Posterior vena cava (tissue), 2 donors: ENCODE data around the gene VPS72. TPM values are rescaled to one million over a fixed set of nuclear protein-coding genes. Genes with fewer than 3 reads are reported as not detected.
"Not testable (repeated sequence)": the region's sequence is repeated elsewhere in the genome, so short reads cannot be mapped to it uniquely, and the experiment has no call there.

Experiments used
- DNase-seq: peaks from one replicate; pipeline ENCODE4 v3.0.0-alpha.2; 2020; ENCODE audit warnings: low spot score
- intact Hi-C, 2 donors: fragments of 100-400 bp; cut with DNase I; formaldehyde crosslinking; loops; one replicate each; pipeline versions ENCODE4 v1.14.1 to v1.14.2; 2022 to 2023
- total RNA-seq, 2 donors: library from RNA; stranded (reverse); fragmentation: NEBNext Ultra II Directional; extraction: Animal tissue kit (Norgen Biotek cat#: 25700); gene quantifications; one replicate each; pipeline ENCODE4 v1.2.1, GENCODE V29; 2021
- donor health status: DM: yes; HTN: yes; CAD: no.
- donor health status: DM: yes; HTN: yes; CAD: no.

The VPS72 gene
- total RNA-seq, 2 donors from 2014 or later, result 28.4 to 38.5 TPM

DNA sequence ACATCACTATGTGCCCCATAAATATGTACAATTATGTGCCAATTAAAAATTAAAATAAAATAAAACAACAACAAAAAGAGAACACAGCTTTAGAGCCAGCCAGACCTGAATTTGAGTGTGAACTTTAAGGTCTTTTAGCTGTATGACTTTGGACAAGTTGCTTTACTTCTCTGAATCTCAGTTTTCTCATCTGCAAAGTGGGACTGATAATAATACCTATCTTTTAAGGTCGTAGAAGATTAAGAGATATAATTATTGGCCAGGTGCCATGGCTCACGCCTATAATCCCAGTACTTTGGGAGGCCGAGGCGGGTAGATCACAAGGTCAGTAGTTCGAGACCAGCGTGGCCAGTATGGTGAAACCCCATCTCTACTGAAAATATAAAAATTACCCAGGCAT lies 3.3 kb upstream of the VPS72 start:
- no peak for DNase-seq
- intact Hi-C loops, result no loop called here

DNA sequence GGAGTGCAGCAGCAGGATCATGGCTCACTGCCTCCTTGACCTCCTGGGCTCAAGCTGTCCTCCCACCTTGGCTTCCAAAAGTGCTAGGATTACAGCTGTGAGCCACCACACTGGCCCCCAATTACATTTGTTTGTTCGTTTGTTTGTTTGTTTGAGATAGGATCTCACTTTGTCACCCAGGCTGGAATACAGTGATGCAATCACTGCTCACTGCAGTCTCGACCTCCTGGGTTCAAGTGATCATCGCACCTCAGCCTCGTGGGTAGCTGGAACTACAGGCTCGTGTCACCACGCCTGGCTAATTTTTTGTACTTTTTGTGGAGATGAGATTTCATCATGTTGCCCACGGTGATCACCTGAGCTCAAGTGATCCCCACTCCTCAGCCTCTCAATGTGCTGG lies 2.0 kb upstream of the VPS72 start:
- intact Hi-C loops, result no loop called here
- no peak for DNase-seq

DNA sequence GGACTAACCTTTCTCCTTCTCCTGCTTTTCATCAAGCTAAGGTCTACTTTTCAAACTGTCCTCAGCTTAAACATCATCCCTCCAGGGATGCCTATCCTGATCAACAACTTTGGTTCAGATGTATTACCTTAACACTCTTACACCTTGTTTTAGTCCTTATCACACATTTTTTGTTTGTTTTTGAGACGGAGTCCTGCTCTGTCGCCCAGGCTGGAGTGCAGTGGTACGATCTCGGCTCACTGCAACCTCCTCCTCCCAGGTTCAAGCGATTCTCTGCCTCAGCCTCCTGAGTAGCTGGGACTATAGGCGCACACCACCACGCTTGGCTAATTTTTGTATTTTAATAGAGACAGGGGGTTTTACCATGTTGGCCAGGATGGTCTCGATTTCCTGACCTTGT lies 1.3 kb downstream of the VPS72 start:
- intact Hi-C loops, DNase-seq: not testable (repeated sequence)

DNA sequence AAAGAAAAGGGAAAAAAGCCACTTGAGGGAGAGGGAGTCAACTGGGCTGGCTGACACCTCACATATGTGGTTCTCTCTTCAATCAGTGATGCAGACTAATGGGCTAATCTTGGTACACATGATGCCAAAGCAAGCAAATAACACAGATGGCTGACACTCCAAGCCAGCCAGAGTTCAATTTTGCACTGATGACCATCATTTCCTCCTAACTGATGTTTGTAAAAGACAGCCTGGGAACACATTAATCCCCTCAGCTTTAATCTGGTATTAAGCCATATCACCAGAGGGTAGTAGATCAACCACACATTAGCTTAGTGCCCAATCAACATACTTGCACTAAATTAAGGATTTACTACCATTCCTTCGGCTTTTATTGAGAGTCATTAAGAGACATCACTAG lies 2.8 kb downstream of the VPS72 start:
- no peak for DNase-seq
- intact Hi-C loops, result no loop called here

DNA sequence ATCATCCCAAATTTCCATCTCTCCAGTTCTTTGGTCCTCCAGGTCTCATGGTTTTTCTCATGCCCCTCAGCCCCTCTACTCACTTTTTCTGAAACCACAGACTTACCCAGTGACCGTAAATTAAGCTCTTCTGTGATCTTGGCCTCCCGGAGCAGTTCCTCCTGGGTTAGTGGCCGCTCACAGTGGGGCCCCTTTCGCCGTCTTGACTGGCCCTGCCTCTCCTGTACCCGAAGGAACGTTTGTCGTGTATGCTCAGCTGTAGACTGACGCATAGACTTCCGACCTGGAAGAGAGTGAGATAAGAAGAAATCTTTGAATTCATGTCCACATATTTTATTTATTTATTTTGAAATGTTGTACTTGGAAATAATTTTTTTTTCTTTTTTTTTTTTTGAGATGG lies 5.8 kb downstream of the VPS72 start:
- intact Hi-C loops, result no loop called here
- no peak for DNase-seq

DNA sequence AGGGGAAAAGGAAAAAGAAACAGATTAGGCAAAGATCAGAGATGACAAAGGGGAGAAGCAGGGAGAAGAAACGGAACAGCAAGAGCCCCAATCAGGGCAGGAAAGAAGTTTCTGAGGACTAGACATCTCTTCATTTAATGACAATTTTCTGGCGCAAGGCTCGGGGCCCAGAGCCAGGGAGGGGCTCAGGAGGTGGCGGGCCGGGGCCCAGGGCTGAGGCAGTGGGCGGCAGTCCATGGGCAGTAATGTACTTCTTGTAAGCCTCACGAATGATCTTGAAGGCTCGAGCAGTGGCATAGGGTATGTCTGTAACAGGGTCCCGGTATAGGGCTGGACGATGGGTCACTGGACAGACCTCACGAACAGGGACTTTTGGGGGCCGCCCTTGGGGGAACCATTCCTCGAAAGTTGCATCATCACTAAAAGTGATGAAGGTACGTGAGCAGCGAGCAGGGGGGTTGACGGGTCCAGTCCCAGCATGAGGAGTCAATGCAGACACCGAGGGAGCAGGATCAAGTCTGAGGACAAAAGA lies 13.4 kb downstream of the VPS72 start:
- intact Hi-C loops, result no loop called here

DNA sequence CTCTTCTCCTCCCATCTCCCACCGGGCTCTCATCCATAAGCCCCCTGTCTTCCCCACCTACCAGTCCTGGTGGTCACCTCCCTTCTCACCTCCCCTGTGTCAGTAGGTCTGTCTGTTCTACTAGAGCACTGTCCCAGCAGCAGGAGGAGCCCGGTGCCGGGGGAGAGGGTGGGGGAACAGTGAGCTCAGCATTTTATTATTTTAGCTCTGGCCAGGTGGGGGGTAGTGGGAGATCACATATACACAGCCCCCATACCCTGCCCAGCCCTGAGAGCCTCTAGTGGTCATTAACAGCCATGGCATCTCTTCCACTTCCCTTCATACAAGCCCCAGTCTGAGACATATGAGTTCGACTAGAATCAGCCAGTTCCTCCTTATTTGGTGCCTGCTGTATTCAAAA lies 14.1 kb downstream of the VPS72 start, which contains the start of gene TMOD4:
Gene TMOD4, minus strand, starts transcription at position 119 of the 400 bp plus-strand sequence. CDS start 1,106 bp downstream, outside the sequence.
- intact Hi-C loops, result no loop called here
- DNase-seq, result no peak

More for the DNA sequence above, 13.4 kb downstream of the VPS72 start:
- no peak for DNase-seq

DNA sequence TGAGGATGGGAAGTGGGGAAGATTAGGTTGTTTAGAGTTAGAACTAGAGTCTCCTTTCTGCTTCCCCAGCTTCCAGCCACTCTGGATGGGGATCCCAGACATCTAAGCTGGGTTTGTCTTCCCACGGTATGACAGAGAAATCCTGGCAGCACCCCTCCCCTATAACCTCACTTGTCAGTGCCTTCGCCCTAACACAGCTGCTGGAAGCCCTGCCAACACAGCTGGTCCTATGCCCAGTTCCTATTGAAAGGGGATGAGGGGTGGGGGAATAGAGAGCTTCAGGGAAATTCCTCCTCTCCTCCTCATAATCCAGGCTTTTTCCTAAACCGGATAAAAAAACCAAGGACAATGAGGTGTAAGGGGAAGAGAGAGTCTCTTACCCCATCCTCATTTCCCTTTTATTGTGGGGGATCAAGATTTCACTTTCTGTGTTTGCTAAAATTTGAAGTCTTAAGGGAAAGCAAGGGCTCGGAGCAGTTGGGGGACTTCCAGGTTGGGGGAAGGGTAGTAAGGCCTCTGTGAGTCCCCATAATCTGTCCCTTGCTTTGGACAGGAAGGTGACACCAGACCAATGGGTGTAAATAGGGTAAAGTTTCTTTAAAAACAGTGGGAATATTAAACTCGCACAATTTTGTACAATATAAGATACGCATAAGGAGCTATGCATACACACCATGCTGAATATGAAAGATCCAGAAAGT lies 14.8 kb downstream of the VPS72 start:
- DNase-seq, result no peak
- intact Hi-C loops, result no loop called here

DNA sequence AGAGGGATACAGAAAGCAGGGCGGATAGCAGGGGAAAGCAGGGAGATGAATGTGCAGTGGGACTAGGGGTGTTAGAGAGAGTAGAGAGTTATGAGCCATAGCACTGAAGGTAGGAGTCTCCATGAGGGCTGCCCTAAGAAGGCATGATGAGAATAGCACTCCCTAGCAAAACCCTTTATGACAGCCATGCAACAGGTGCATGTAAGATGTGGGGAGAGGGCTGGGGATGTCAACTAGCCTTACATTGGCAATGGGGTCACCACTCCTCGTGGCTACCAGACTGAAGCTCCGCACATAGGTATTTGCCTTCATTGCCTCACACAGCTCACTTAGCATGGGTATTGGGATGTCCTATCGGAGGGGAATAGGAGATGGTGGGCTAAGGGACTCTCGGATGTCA lies 18.8 kb downstream of the VPS72 start:
- intact Hi-C loops, result no loop called here
- no peak for DNase-seq

DNA sequence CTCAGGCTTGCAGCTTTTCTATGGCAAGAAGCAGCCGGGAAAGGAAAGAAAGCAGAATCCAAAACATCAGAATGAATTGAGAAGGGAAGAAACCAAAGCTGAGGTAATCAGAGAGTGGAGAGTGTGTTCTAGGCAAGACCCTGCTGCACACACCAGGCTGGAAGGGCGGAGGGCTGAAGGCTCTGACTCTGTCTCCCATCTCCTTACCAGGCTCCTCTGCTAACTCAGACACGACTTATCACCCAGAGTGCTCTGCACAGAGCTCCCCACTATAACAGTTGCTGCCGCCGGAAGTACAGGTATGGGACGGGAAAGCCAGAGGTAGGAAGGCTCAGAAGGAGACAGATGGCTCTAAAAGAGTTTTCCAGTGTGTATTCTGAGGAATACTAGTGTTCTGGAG lies 22.9 kb downstream of the VPS72 start:
- intact Hi-C loops, result no loop called here
- no peak for DNase-seq

DNA sequence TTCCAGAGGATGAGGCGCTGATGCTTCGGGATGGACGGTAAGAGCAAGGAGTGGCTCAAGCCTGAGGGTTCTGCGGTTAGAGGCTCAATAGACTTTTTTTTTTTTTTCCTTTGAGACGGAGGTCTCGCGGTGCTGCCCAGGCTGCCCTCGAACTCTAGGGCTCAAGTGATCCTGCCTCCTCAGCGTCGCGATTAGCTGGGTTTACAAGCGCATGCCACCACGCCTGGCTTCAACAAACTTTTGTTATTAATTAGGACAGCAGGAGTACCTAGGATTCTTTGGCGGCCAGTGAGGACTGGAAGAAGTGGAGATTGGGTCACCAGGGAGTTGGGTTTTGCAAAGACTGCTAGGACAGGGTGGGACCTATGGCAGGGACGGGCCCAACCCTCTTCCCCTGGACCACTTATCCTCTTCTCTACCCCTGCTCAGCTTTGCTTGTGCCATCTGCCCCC lies 23.5 kb downstream of the VPS72 start:
- no peak for DNase-seq
- intact Hi-C loops, result no loop called here

DNA sequence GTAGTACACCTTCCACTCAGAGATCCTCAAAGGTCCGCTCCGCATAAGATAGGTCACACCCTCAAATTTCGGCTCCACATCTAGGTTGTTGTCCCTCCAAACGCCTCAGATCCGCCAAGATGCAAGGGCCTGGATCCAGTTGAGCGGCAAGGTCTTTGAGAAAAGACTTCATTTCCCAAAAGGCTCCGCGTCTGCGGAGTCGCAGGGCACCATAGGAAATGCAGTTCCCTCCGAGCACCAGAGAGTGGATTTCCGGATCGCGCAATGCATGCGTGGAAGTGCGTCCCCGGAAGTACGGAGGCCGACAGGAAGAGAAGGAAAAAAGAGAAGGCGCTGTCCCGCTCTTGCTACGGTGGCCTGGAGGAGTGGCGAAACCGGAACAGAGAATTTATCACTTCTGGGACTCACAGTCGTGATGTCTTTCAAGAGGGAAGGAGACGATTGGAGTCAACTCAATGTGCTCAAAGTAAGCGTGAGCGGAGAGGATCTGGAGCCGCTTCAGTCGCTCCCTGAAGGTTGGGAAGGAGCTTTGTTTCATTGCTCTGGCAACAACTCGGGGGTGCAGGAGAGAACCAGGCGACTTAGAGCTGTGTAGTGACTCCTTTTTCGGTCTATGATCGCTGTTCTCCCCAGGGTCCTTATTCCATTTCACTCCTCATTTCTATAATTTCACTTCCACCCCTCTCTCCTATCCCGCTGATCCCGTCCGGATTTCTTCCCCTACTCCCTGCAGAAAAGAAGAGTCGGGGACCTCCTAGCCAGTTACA lies 24.1 kb downstream of the VPS72 start, which contains the start of the genes LYSMD1 and SCNM1:
Gene LYSMD1, minus strand, starts transcription at position 165 of the 767 bp plus-strand sequence. CDS start 644 bp downstream, outside the sequence.
Gene SCNM1, plus strand, starts transcription at position 407 of the 767 bp plus-strand sequence. Its CDS starts 9 bp downstream, at position 416.
- DNase-seq, result peak; percentile 99
- intact Hi-C loops, result no loop called here

DNA sequence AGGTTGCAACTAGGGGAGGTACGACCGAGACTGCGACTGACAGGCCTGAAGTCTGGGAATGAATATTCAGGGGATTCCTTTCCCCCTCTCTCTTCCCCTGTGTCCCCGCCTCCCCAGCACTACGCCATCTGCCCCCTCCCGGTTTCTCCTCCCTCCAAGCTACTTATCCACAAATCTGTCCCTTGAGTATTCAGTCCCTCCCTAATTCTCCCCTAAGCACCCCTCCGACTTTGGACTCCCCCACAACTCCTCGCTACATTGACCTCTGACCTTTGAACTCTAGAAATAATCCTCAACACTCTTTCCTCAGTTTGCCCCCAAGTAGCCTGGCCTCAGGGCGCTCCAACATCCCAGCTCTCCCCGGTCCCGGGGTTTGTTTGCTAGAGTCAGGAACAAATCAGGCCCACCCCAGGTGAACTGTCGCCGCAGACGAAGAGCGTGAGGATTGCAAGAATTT lies 24.7 kb downstream of the VPS72 start:
- intact Hi-C loops, result no loop called here
- DNase-seq, result peak; percentile 84

DNA sequence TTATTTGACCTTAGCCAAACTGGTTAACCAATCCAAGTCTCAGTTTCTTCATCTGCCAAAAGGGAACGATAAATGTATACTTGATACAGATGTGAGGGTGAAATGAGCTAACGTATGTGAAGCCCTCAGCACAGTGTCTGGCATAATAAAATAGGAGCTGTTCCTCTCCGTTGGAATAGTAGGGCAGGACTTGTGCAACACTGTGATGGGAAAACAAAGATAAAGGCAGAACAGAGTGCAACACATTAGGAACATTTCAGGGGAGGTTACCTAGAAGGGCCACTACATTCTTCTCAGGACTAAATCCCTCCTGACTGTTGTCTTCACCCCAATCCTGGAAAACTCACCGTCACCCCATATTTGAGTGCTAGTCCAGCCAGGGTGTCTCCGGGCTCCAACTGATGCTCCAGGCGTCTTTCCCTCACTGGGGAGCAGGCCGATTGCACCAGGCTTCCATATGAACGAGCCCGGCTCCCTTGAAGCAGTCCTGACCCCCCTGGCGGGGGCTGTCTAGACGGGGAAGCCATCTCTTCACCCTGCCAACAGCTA lies 25.2 kb downstream of the VPS72 start:
- intact Hi-C loops, result no loop called here

DNA sequence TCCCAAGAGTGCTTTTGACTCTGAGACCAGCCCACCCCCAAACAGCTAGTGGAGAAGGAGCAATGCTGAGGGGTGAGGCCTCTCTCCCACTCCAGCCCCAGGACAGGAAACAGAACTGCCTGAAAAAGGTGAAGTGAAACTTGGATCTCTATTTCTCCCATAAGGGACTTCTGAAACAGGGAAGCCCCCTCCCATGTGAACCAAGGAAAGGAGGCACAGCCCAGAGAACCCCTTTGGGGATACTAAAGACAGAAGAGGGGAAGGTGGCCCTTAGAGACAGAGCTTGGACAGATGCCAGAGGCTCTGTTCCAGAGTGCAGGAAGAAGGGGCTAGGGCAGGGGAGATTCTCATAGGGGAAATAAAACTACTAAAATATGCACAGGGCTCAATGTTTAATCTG lies 30.6 kb downstream of the VPS72 start:
- DNase-seq, result peak; percentile 28
- intact Hi-C loops, result loop anchor here (5.0 kb wide), 2 partner anchors 57 to 62 kb away; no protein-coding TSS in a partner anchor

More for the DNA sequence above, 25.2 kb downstream of the VPS72 start:
- no peak for DNase-seq

DNA sequence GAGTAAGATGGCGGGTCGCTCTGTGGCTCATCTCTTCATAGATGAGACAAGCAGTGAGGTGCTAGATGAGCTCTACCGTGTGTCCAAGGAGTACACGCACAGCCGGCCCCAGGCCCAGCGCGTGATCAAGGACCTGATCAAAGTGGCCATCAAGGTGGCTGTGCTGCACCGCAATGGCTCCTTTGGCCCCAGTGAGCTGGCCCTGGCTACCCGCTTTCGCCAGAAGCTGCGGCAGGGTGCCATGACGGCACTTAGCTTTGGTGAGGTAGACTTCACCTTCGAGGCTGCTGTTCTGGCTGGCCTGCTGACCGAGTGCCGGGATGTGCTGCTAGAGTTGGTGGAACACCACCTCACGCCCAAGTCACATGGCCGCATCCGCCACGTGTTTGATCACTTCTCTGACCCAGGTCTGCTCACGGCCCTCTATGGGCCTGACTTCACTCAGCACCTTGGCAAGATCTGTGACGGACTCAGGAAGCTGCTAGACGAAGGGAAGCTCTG lies 31.2 kb downstream of the VPS72 start:
- intact Hi-C loops, result loop anchor here (5.0 kb wide), 2 partner anchors 56 to 62 kb away; no protein-coding TSS in a partner anchor

DNA sequence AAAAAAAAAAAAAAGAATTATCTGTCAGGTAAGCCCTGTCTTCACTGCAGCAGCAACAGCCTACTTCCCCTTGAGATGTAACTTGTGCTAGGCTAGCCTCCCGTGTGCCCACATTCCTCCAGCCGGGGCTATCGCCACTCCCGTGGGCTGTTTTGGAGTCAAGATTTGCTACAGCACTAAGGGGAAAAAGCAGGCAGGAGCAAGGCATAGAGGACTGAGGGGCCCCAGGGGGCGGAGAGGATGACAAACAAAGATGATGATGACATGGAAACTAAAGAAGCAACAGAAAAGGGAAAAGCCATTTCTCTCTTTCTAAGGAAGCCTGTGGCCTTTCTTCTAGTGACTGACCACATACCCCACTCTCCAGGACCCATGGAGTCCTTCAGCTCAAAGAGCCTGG lies 31.7 kb downstream of the VPS72 start:
- peak; percentile 68 for DNase-seq
- intact Hi-C loops, result loop anchor here (5.0 kb wide), 2 partner anchors 56 to 61 kb away; no protein-coding TSS in a partner anchor

More for the DNA sequence above, 31.2 kb downstream of the VPS72 start:
- DNase-seq, result peak; percentile 74

DNA sequence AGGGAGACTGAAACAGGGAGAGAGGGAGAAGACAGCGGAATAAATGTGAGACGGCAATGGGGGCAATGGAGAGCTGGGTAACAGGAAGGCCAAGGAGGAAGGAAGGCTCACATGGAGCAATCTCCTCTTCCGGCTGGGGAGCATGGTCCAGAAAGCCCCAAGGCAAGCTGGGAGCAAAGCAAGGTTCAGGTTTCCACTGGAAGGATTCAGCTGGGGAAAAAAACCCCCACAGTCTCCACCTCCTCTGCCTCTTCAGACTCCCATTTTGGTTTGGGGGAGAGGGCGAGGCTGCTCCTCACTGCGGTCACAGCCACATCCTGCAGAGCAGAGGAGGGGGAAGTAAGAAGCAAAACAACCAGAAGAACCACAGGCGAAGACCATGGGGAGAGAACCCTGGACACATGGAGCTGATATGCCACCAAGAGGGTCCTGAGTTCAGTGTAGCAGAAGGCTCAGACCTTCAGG lies 32.9 kb downstream of the VPS72 start:
- DNase-seq, result peak; percentile 69
- intact Hi-C loops, result loop anchor here (5.0 kb wide), 2 partner anchors 55 to 60 kb away; no protein-coding TSS in a partner anchor

DNA sequence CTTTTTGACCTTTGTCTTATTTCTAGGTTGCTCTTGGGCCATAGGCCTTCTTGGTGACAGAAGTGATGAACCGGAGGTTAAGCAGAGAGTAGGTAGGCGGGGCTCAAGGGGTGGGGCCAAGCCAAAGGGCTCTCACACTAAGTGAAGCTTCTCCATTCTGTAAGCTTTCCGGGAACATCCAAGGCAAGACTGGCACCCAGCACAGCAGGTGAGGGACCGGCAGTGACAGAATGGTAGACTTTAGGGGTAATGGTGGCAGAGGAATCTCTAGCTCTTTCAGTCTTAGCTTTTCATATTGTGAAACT lies 33.5 kb downstream of the VPS72 start, which contains the start of gene TNFAIP8L2:
Gene TNFAIP8L2, plus strand, starts transcription at position 135 of the 305 bp plus-strand sequence. CDS start 2,049 bp downstream, outside the sequence.
- intact Hi-C loops, result loop anchor here (5.0 kb wide), 2 partner anchors 54 to 59 kb away; no protein-coding TSS in a partner anchor
- peak; percentile 87 for DNase-seq
